Heart left ventricle (tissue), 13 donors: ENCODE data around the gene SP5.

Experiments
- POLR2A ChIP-seq, 2 donors: fragments of 450-650 bp; IDR thresholded peaks; one replicate each; pipeline ENCODE4 v1.6.1; 2017; ENCODE audit warnings: antibody characterized with exemption in 2 of 2, mild to moderate bottlenecking in 2 of 2, moderate library complexity in 2 of 2
- TF ChIP-seq, protein P1 (sequence below), 12 donors: fragments of 200-600 bp; sonication (generic) in 4 of 12; IDR thresholded peaks; one replicate each; pipeline versions ENCODE4 v1.5.0 to v1.8.0; 2018 to 2022; ENCODE audit warnings: antibody characterized with exemption in 12 of 12, mild to moderate bottlenecking in 5 of 12
- donor health status: ischemic (EF 13 %, LVEDD 7.1; RV severe dilation, severe dysfunction).
- donor health status: DM: no; HTN: yes; CAD: no.
- donor health status: DM: no; HTN: no; CAD: no.
- donor health status: ischemic (EF 25% LVEDD 6.9; RV normal size, moderate dysfunction).
- donor health status: ischemic (EF 25% LVEDD 5.7; RV mildly dilated, moderate dysfunction).
- donor health status: ischemic (EF 35%, LVEDD 5.7; RV mildly dilated, moderate dysfunction).
- donor health status: nonischemic (EF 11% LVEDD 7.7; RV severe dilation, severe dysfunction).
- donor health status: DM: yes; HTN: yes; CAD: no.
- donor health status: PGD.
- donor health status: ischemic (EF 29% LVEDD 5.4; RV normal size, mild dysfunction).
- donor health status: nonischemic (EF 23%, LVEDD 6.1; RV moderate dilation, normal function).

- TF ChIP-seq, protein P1, sequence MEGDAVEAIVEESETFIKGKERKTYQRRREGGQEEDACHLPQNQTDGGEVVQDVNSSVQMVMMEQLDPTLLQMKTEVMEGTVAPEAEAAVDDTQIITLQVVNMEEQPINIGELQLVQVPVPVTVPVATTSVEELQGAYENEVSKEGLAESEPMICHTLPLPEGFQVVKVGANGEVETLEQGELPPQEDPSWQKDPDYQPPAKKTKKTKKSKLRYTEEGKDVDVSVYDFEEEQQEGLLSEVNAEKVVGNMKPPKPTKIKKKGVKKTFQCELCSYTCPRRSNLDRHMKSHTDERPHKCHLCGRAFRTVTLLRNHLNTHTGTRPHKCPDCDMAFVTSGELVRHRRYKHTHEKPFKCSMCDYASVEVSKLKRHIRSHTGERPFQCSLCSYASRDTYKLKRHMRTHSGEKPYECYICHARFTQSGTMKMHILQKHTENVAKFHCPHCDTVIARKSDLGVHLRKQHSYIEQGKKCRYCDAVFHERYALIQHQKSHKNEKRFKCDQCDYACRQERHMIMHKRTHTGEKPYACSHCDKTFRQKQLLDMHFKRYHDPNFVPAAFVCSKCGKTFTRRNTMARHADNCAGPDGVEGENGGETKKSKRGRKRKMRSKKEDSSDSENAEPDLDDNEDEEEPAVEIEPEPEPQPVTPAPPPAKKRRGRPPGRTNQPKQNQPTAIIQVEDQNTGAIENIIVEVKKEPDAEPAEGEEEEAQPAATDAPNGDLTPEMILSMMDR (IDR thresholded peaks at IDR 0.05): no peak
- TF ChIP-seq POLR2A (IDR thresholded peaks at IDR 0.05): no peak
Measured at GRCh38 chr2:170681311-170681710, 33.8 kb upstream of the SP5 start.
